Stomach (tissue), 9 donors: ENCODE results near the gene RELB. TPM values are rescaled to one million over a fixed set of nuclear protein-coding genes. Genes with fewer than 3 reads are reported as not detected.

ENCODE experiments used
- DNase-seq, 2 donors: peaks; one replicate each; pipeline versions ENCODE4 v3.0.0 to v3.0.0-alpha.2; 2013 to 2019
- H3K27ac ChIP-seq, 5 donors: fragments of 200-600 bp in 4 of 5; sonication (generic) in 4 of 5; one replicate each; pipeline ENCODE4 v1.5.1; 2013 to 2019; ENCODE audit warnings: mild to moderate bottlenecking in 1 of 5, moderate library complexity in 1 of 5
- H3K27me3 ChIP-seq, 3 donors: fragments of 200-600 bp; sonication (generic); one replicate each; pipeline ENCODE4 v1.5.1; 2017 to 2019; ENCODE audit warnings: mixed run types in 1 of 3
- H3K36me3 ChIP-seq, 4 donors: fragments of 200-600 bp; sonication (generic); 1 replicate in 3 of 4; 2 replicates in 1 of 4; pipeline ENCODE4 v1.5.1; 2016 to 2019
- H3K4me1 ChIP-seq, 4 donors: fragments of 200-600 bp; sonication (generic); one replicate each; pipeline ENCODE4 v1.5.1; 2016 to 2019
- H3K4me3 ChIP-seq, 4 donors: fragments of 200-600 bp; sonication (generic) in 3 of 4; one replicate each; pipeline ENCODE4 v1.5.1; 2016 to 2019; ENCODE audit warnings: mild to moderate bottlenecking in 1 of 4
- H3K9me3 ChIP-seq, 4 donors: fragments of 200-600 bp; sonication (generic); one replicate each; pipeline ENCODE4 v1.5.1; 2016 to 2019
- CTCF ChIP-seq, 7 experiments: fragments of 450-650 bp in 4 of 7; fragments of 200-600 bp in 3 of 7; sonication (generic) in 3 of 7; IDR thresholded peaks; one replicate each; pipeline ENCODE4 v1.5.1; 2016 to 2019; ENCODE audit warnings: antibody characterized with exemption in 7 of 7, control low read depth in 2 of 7, mild to moderate bottlenecking in 1 of 7
- EP300 ChIP-seq: sonication (generic); formaldehyde crosslinking; IDR thresholded peaks from one replicate; pipeline ENCODE4 v1.6.1; 2017; ENCODE audit warnings: antibody characterized with exemption
- POLR2A ChIP-seq, 4 donors: fragments of 450-650 bp; IDR thresholded peaks; one replicate each; pipeline ENCODE4 v1.6.1; 2016; ENCODE audit warnings: antibody characterized with exemption in 4 of 4, control low read depth in 2 of 4, mild to moderate bottlenecking in 1 of 4, moderate library complexity in 1 of 4
- POLR2AphosphoS5 ChIP-seq, 3 donors: sonication (generic); formaldehyde crosslinking; IDR thresholded peaks; one replicate each; pipeline ENCODE4 v1.6.1; 2016; ENCODE audit warnings: antibody characterized with exemption in 3 of 3
- WGBS, 5 donors: extraction: QIAGEN DNeasy Blood & Tissue Kit in 3 of 5; methylation state at CpG; one replicate each; pipeline versions ENCODE4 v1.1.5 to v1.1.7; 2013 to 2018; 5-methylcytosine and 5-hydroxymethylcytosine counted together
- intact Hi-C: fragments of 100-400 bp; cut with DNase I; formaldehyde crosslinking; loops from one replicate; pipeline ENCODE4 v1.15.1; 2023; ENCODE audit warnings: low total_unique reads
- polyA plus RNA-seq, 3 donors: library from polyadenylated mRNA; stranded (reverse); fragments of 200-250 nt; gene quantifications; one replicate each; pipeline ENCODE4 v1.2.3, GENCODE V29; 2013
- total RNA-seq, 5 donors: library from RNA; depleted of rRNA; stranded (reverse); fragments of >200 nt; gene quantifications; one replicate each; pipeline versions ENCODE4 v1.1.0 to v1.2.3, GENCODE V29; 2014 to 2016
- donor health status: healthy with polysubstance abuse.
- donor health status: Bipolar disorder and iron deficiency.
- donor health status: healthy.

The RELB gene
- total and polyA plus RNA-seq, 8 donors, result 3.2 to 33.5 (median 14.9) TPM; not detected in 1

GRCh38 chr19:45069056-45069455 is 67.8 kb downstream of the RELB start:
- Histone ChIP-seq H3K4me1 (peaks cover 10 to 56% (median 34%) of the 10 kb centered on the region in 4 donors), H3K27ac (peak overlapping the region in 3 of 5 donors; percentile 24 to 66 (median 47)), H3K9me3 (no peaks in the 10 kb centered on the region), H3K27me3 (no peaks in the 10 kb centered on the region), H3K4me3 (no peak overlapping the region), H3K36me3 (peaks cover 70 to 87% (median 84%) of the 10 kb centered on the region in 4 donors)
- WGBS, 5 donors, result 38 to 72% (median 62%) methylated on average over 12 to 13 of the region's 13 CpGs
- intact Hi-C loops, result no loop called here
- DNase-seq, result peak; percentile 74 to 82
- no peak for TF ChIP-seq CTCF (IDR thresholded peaks at IDR 0.05)
- TF ChIP-seq EP300, result no peak
- peak in 1 of 3 donors; percentile 38 for TF ChIP-seq POLR2AphosphoS5 (IDR thresholded peaks at IDR 0.05)
- no peak for TF ChIP-seq POLR2A (IDR thresholded peaks at IDR 0.05)

GRCh38 chr19:45070214-45070613 is 69.0 kb downstream of the RELB start:
- peak overlapping the region; percentile 16 to 66 (median 55) for H3K27ac ChIP-seq

GRCh38 chr19:45070861-45071544 is 69.7 kb downstream of the RELB start:
- WGBS, 5 donors, result 40 to 74% (median 47%) methylated on average over 11 to 19 of the region's 19 CpGs
- intact Hi-C loops, result no loop called here
- Histone ChIP-seq H3K36me3 (peaks cover 53 to 68% (median 64%) of the 10 kb centered on the region in 4 donors), H3K27me3 (no peaks in the 10 kb centered on the region), H3K4me3 (no peak overlapping the region), H3K4me1 (peaks cover 10 to 75% (median 50%) of the 10 kb centered on the region in 4 donors), H3K9me3 (no peaks in the 10 kb centered on the region), H3K27ac (peak overlapping the region; percentile 55 to 66 (median 57))
- DNase-seq, result peak; percentile 67 to 83
- TF ChIP-seq EP300 (no peak), CTCF (IDR thresholded peaks at IDR 0.05) (no peak), POLR2A (IDR thresholded peaks at IDR 0.05) (no peak), POLR2AphosphoS5 (IDR thresholded peaks at IDR 0.05) (no peak)

More at GRCh38 chr19:45070214-45070613, 69.0 kb downstream of the RELB start:
- DNase-seq, result no peak
- intact Hi-C loops, result no loop called here
- TF ChIP-seq EP300, result no peak
- no peak for TF ChIP-seq POLR2AphosphoS5 (IDR thresholded peaks at IDR 0.05)
- no peak for TF ChIP-seq CTCF (IDR thresholded peaks at IDR 0.05)
- Histone ChIP-seq H3K36me3 (peaks cover 59 to 76% (median 72%) of the 10 kb centered on the region in 4 donors), H3K27me3 (no peaks in the 10 kb centered on the region), H3K4me3 (no peak overlapping the region), H3K9me3 (no peaks in the 10 kb centered on the region), H3K4me1 (peaks cover 10 to 67% (median 42%) of the 10 kb centered on the region in 4 donors)
- WGBS, 5 donors, result 62 to 84% (median 77%) methylated on average over 5 to 6 of the region's 6 CpGs

GRCh38 chr19:45071545-45071938 is 70.3 kb downstream of the RELB start:
- Histone ChIP-seq H3K27ac (peak overlapping the region; percentile 55 to 66 (median 57)), H3K4me3 (no peak overlapping the region), H3K27me3 (no peaks in the 10 kb centered on the region), H3K36me3 (peaks cover 51 to 62% (median 59%) of the 10 kb centered on the region in 4 donors), H3K9me3 (no peaks in the 10 kb centered on the region), H3K4me1 (peaks cover 11 to 80% (median 54%) of the 10 kb centered on the region in 4 donors)
- WGBS, 5 donors, result 58 to 83% (median 73%) methylated on average over 20 to 25 of the region's 25 CpGs
- intact Hi-C loops, result no loop called here
- DNase-seq, result no peak
- TF ChIP-seq CTCF (IDR thresholded peaks at IDR 0.05), result no peak
- no peak for TF ChIP-seq EP300
- TF ChIP-seq POLR2A (IDR thresholded peaks at IDR 0.05), result no peak
- TF ChIP-seq POLR2AphosphoS5 (IDR thresholded peaks at IDR 0.05), result no peak
